HEK293 (cell line): Measurements from ENCODE around the gene RFTN1.

Experiments
- CTCF ChIA-PET: fragments of 350-600 bp; formaldehyde crosslinking; extraction: SDS; loops from one replicate; lab custom pipeline; 2021; ENCODE audit warnings: antibody characterized with exemption; lab: Yijun Ruan, JAX
- POLR2A ChIA-PET: fragments of 300-600 bp; formaldehyde crosslinking; extraction: SDS; loops from one replicate; lab custom pipeline; 2020; ENCODE audit warnings: antibody characterized with exemption, inconsistent platforms; lab: Yijun Ruan, JAX
- H3K27ac ChIP-seq: fragments of 200-500 bp; sonication (Bioruptor generic); 2 replicates; pipeline ENCODE4 v1.5.1; 2014; ENCODE audit warnings: low read depth, low read length, control low read depth, inconsistent platforms; ENCODE audit errors: extremely low read depth
- H3K36me3 ChIP-seq, 2 experiments: fragments of 200-500 bp in 1 of 2; sonication (Bioruptor generic) in 1 of 2; 1 replicate in 1 of 2; 2 replicates in 1 of 2; pipeline ENCODE4 v1.5.1; 2014 to 2017; ENCODE audit warnings: inconsistent platforms in 2 of 2, low read length in 2 of 2; ENCODE audit not compliant: control insufficient read depth in 2 of 2, insufficient read depth in 1 of 2
- H3K4me1 ChIP-seq: fragments of 200-500 bp; sonication (Bioruptor generic); 2 replicates; pipeline ENCODE4 v1.5.1; 2014; ENCODE audit warnings: mild to moderate bottlenecking, low read length, inconsistent platforms; ENCODE audit not compliant: control insufficient read depth, insufficient read depth
- H3K4me3 ChIP-seq: 2 replicates; pipeline ENCODE4 v1.5.1; 2011; ENCODE audit warnings: low read depth, mild to moderate bottlenecking, control low read depth, low read length, moderate library complexity
- H3K9me3 ChIP-seq: fragments of 200-500 bp; sonication (Bioruptor generic); 2 replicates; pipeline ENCODE4 v1.5.1; 2014; ENCODE audit warnings: low read depth, low read length, inconsistent platforms; ENCODE audit not compliant: control insufficient read depth, insufficient read depth
- GFI1B ChIP-seq: fragments of 450-650 bp; formaldehyde crosslinking; IDR thresholded peaks from 2 replicates; pipeline ENCODE4 v1.5.1; 2016; ENCODE audit warnings: missing biosample characterization, missing genetic modification characterization
- GLI4 ChIP-seq: fragments of 450-650 bp; formaldehyde crosslinking; IDR thresholded peaks from 2 replicates; pipeline ENCODE4 v1.5.1; 2016; ENCODE audit warnings: missing biosample characterization, missing genetic modification characterization
- GLIS1 ChIP-seq: fragments of 450-650 bp; formaldehyde crosslinking; IDR thresholded peaks from 2 replicates; pipeline ENCODE4 v1.5.1; 2016; ENCODE audit warnings: missing biosample characterization, missing genetic modification characterization
- HOXC10 ChIP-seq: sonication (generic); formaldehyde crosslinking; IDR thresholded peaks from 2 replicates; pipeline ENCODE4 v1.8.1; 2023; ENCODE audit warnings: mild to moderate bottlenecking, missing genetic modification reagents
- KLF8 ChIP-seq: fragments of 450-650 bp; formaldehyde crosslinking; IDR thresholded peaks from 2 replicates; pipeline ENCODE4 v1.5.1; 2016; ENCODE audit warnings: missing biosample characterization, missing genetic modification characterization
- TCF7L2 ChIP-seq: IDR thresholded peaks from 2 replicates; pipeline ENCODE4 v1.6.1; 2011; ENCODE audit warnings: low read depth, mild to moderate bottlenecking, inconsistent platforms, low read length, moderate library complexity, borderline replicate concordance
- YY2 ChIP-seq: fragments of 450-650 bp; formaldehyde crosslinking; IDR thresholded peaks from 2 replicates; pipeline ENCODE4 v1.5.1; 2016; ENCODE audit warnings: missing biosample characterization, missing genetic modification characterization
- ZBTB11 ChIP-seq: fragments of 450-650 bp; formaldehyde crosslinking; conservative IDR thresholded peaks from 2 replicates; pipeline ENCODE4 v1.5.1; 2016; ENCODE audit warnings: low read depth, missing biosample characterization, missing genetic modification characterization
- ZBTB20 ChIP-seq: fragments of 450-650 bp; formaldehyde crosslinking; IDR thresholded peaks from 2 replicates; pipeline ENCODE4 v1.5.1; 2016; ENCODE audit warnings: missing biosample characterization, missing genetic modification characterization
- ZBTB48 ChIP-seq: fragments of 450-650 bp; formaldehyde crosslinking; IDR thresholded peaks from 2 replicates; pipeline ENCODE4 v1.5.1; 2016; ENCODE audit warnings: missing biosample characterization, missing genetic modification characterization
- ZBTB49 ChIP-seq: fragments of 450-650 bp; formaldehyde crosslinking; IDR thresholded peaks from 2 replicates; pipeline ENCODE4 v1.5.1; 2016; ENCODE audit warnings: missing biosample characterization, missing genetic modification characterization, low read depth
- ZNF10 ChIP-seq: fragments of 450-650 bp; formaldehyde crosslinking; IDR thresholded peaks from 2 replicates; pipeline ENCODE4 v1.5.1; 2017; ENCODE audit warnings: missing biosample characterization, missing genetic modification characterization
- ZNF140 ChIP-seq: fragments of 450-650 bp; formaldehyde crosslinking; IDR thresholded peaks from 2 replicates; pipeline ENCODE4 v1.5.1; 2016; ENCODE audit warnings: missing biosample characterization, missing genetic modification characterization
- ZNF157 ChIP-seq: fragments of 450-650 bp; formaldehyde crosslinking; IDR thresholded peaks from 2 replicates; pipeline ENCODE4 v1.5.1; 2016; ENCODE audit warnings: missing biosample characterization, missing genetic modification characterization
- ZNF16 ChIP-seq: fragments of 450-650 bp; formaldehyde crosslinking; IDR thresholded peaks from 2 replicates; pipeline ENCODE4 v1.5.1; 2016; ENCODE audit warnings: low read depth, missing biosample characterization, missing genetic modification characterization
- ZNF18 ChIP-seq: fragments of 450-650 bp; formaldehyde crosslinking; IDR thresholded peaks from 2 replicates; pipeline ENCODE4 v1.5.1; 2016; ENCODE audit warnings: missing biosample characterization, missing genetic modification characterization
- ZNF221 ChIP-seq: fragments of 450-650 bp; formaldehyde crosslinking; IDR thresholded peaks from 2 replicates; pipeline ENCODE4 v1.5.1; 2017; ENCODE audit warnings: missing biosample characterization, missing genetic modification characterization, borderline replicate concordance
- ZNF239 ChIP-seq: fragments of 450-650 bp; formaldehyde crosslinking; IDR thresholded peaks from 2 replicates; pipeline ENCODE4 v1.5.1; 2016; ENCODE audit warnings: missing biosample characterization, missing genetic modification characterization
- ZNF292 ChIP-seq: fragments of 450-650 bp; formaldehyde crosslinking; IDR thresholded peaks from 2 replicates; pipeline ENCODE4 v1.5.1; 2016; ENCODE audit warnings: low read depth, missing biosample characterization, missing genetic modification characterization, borderline replicate concordance
- ZNF335 ChIP-seq: fragments of 450-650 bp; formaldehyde crosslinking; conservative IDR thresholded peaks from 2 replicates; pipeline ENCODE4 v1.5.1; 2016; ENCODE audit warnings: missing biosample characterization, missing genetic modification characterization
- ZNF341 ChIP-seq: fragments of 450-650 bp; formaldehyde crosslinking; IDR thresholded peaks from 2 replicates; pipeline ENCODE4; 2016; ENCODE audit warnings: low read depth, missing biosample characterization, missing genetic modification characterization
- ZNF561 ChIP-seq: fragments of 450-650 bp; IDR thresholded peaks from 2 replicates; pipeline ENCODE4 v1.5.1; 2018; ENCODE audit warnings: missing biosample characterization, missing genetic modification characterization, borderline replicate concordance
- ZNF600 ChIP-seq: fragments of 450-650 bp; formaldehyde crosslinking; IDR thresholded peaks from 2 replicates; pipeline ENCODE4 v1.5.1; 2016; ENCODE audit warnings: missing biosample characterization, missing genetic modification characterization
- ZNF623 ChIP-seq: fragments of 450-650 bp; formaldehyde crosslinking; IDR thresholded peaks from 2 replicates; pipeline ENCODE4 v1.5.1; 2016; ENCODE audit warnings: missing biosample characterization, missing genetic modification characterization
- ZNF639 ChIP-seq: fragments of 450-650 bp; formaldehyde crosslinking; IDR thresholded peaks from 2 replicates; pipeline ENCODE4 v1.5.1; 2016; ENCODE audit warnings: missing biosample characterization, missing genetic modification characterization
- ZNF670 ChIP-seq: fragments of 450-650 bp; formaldehyde crosslinking; IDR thresholded peaks from 2 replicates; pipeline ENCODE4 v1.5.1; 2016; ENCODE audit warnings: missing biosample characterization, missing genetic modification characterization, low read depth
- ZNF76 ChIP-seq: fragments of 450-650 bp; formaldehyde crosslinking; IDR thresholded peaks from 2 replicates; pipeline ENCODE4; 2016; ENCODE audit warnings: low read depth, missing biosample characterization, missing genetic modification characterization, borderline replicate concordance
- ZXDB ChIP-seq: fragments of 450-650 bp; formaldehyde crosslinking; IDR thresholded peaks from 2 replicates; pipeline ENCODE4 v1.5.1; 2016; ENCODE audit warnings: missing biosample characterization, missing genetic modification characterization

Gene RFTN1

GRCh38 chr3:16316396-16316795 is 197.1 kb downstream of the RFTN1 start:
- POLR2A ChIA-PET: no interaction called here
- Histone ChIP-seq H3K4me3 (no peak overlapping the region), H3K36me3 (peaks cover 0 to 57% of the 10 kb centered on the region in 2 experiments; a peak in 2 of 3 replicates), H3K4me1 (no peaks in the 10 kb centered on the region), H3K27ac (no peak overlapping the region), H3K9me3 (no peaks in the 10 kb centered on the region)
- CTCF ChIA-PET: interaction anchor here (0.6 to 1.0 kb wide), 3 partner anchors 12 to 284 kb away, joined by 3 to 5 read pairs (median 5); no protein-coding TSS in a partner anchor
- TF ChIP-seq ZBTB11: no peak
- TF ChIP-seq ZBTB48: no peak
- TF ChIP-seq ZBTB49 (tag by site-specific recombination): no peak
- TF ChIP-seq ZNF639: no peak
- no peak for TF ChIP-seq ZNF239 (tag by site-specific recombination)
- TF ChIP-seq ZNF670 (tag by site-specific recombination): no peak
- TF ChIP-seq HOXC10 (CRISPR knock-in tag): no peak
- TF ChIP-seq KLF8 (tag by site-specific recombination): no peak
- TF ChIP-seq ZNF335: no peak
- TF ChIP-seq ZNF341 (tag by site-specific recombination): no peak
- TF ChIP-seq ZNF157: no peak
- no peak for TF ChIP-seq ZNF623 (tag by site-specific recombination)
- no peak for TF ChIP-seq ZXDB (tag by site-specific recombination)
- TF ChIP-seq ZNF16 (tag by site-specific recombination): no peak

- H3K36me3 ChIP-seq: peaks cover 0 to 51% of the 10 kb centered on the region in 2 experiments; a peak in 2 of 3 replicates
- ChIA-PET POLR2A (no interaction called here), CTCF (no interaction called here)
- TF ChIP-seq YY2 (tag by site-specific recombination) (no peak), ZNF221 (tag by site-specific recombination) (no peak), ZNF18 (tag by site-specific recombination) (no peak), ZNF600 (tag by site-specific recombination) (no peak), GFI1B (tag by site-specific recombination) (no peak), ZNF76 (tag by site-specific recombination) (no peak), ZNF157 (no peak), ZNF10 (tag by site-specific recombination) (no peak), ZNF561 (tag by site-specific recombination) (no peak), ZBTB20 (tag by site-specific recombination) (no peak), ZNF292 (no peak), ZNF140 (tag by site-specific recombination) (no peak), TCF7L2 (no peak), GLIS1 (tag by site-specific recombination) (no peak), GLI4 (tag by site-specific recombination) (no peak)
- no peak overlapping the region for H3K27ac ChIP-seq
- H3K4me3 ChIP-seq: no peak overlapping the region
- no peaks in the 10 kb centered on the region for H3K9me3 ChIP-seq
- no peaks in the 10 kb centered on the region for H3K4me1 ChIP-seq
These were observed 197.9 kb downstream of the RFTN1 start for GRCh38 chr3:16315623-16316022.
